Measurements from ENCODE around the gene RNF34.
A peak's percentile ranks its signal among the peaks of the same experiment; 100 is the strongest.

Gene RNF34

GRCh38 chr12:121405211-121405610 lies 5.3 kb downstream of the RNF34 start:
- no peak overlapping the region for H3K27ac ChIP-seq
- no peak overlapping the region for H3K9ac ChIP-seq
- no peak overlapping the region for H3K4me3 ChIP-seq
- peaks cover 34% of the 10 kb centered on the region; the same call in 1 of the 2 replicates for H4K20me1 ChIP-seq
- H3K4me2 ChIP-seq = no peak overlapping the region
- no peaks in the 10 kb centered on the region for H3K27me3 ChIP-seq
- H3K4me1 ChIP-seq = peaks cover 19% of the 10 kb centered on the region
- peaks cover 63% of the 10 kb centered on the region for H3K36me3 ChIP-seq
- no peaks in the 10 kb centered on the region for H3K9me3 ChIP-seq
- no peak for TF ChIP-seq Cebpa-rat (IDR thresholded peaks at IDR 0.05)

- Histone ChIP-seq H3K27ac (no peak overlapping the region), H3K4me2 (no peak overlapping the region), H3K36me3 (peaks cover 64% of the 10 kb centered on the region), H4K20me1 (peaks cover 27% of the 10 kb centered on the region; the same call in 1 of the 2 replicates), H3K9me3 (no peaks in the 10 kb centered on the region), H3K4me3 (no peak overlapping the region), H3K27me3 (no peaks in the 10 kb centered on the region), H3K9ac (no peak overlapping the region), H3K4me1 (peaks cover 7% of the 10 kb centered on the region)
- TF ChIP-seq Cebpa-rat (IDR thresholded peaks at IDR 0.05) = no peak
These were observed 14.0 kb downstream of the RNF34 start for GRCh38 chr12:121413917-121414316.

- no peak overlapping the region for H3K4me3 ChIP-seq
- peaks cover 7% of the 10 kb centered on the region for H3K4me1 ChIP-seq
- H3K36me3 ChIP-seq = peaks cover 90% of the 10 kb centered on the region
- no peak overlapping the region for H3K27ac ChIP-seq
- no peak overlapping the region; the same call in 1 of the 2 replicates for H3K9ac ChIP-seq
- no peak overlapping the region for H3K4me2 ChIP-seq
- no peaks in the 10 kb centered on the region for H3K9me3 ChIP-seq
- no peak for TF ChIP-seq Cebpa-rat (IDR thresholded peaks at IDR 0.05)
- H3K27me3 ChIP-seq = no peaks in the 10 kb centered on the region
- H4K20me1 ChIP-seq = no peaks in the 10 kb centered on the region
These were observed 17.9 kb downstream of the RNF34 start for GRCh38 chr12:121417847-121418246.

GRCh38 chr12:121420109-121420508 lies 20.2 kb downstream of the RNF34 start:
- Histone ChIP-seq H3K36me3 (peaks cover 96% of the 10 kb centered on the region), H3K4me2 (no peak overlapping the region), H3K4me1 (peaks cover 23% of the 10 kb centered on the region), H4K20me1 (peaks cover 8% of the 10 kb centered on the region; the same call in 1 of the 2 replicates), H3K27me3 (no peaks in the 10 kb centered on the region), H3K4me3 (no peak overlapping the region), H3K27ac (no peak overlapping the region), H3K9me3 (no peaks in the 10 kb centered on the region), H3K9ac (no peak overlapping the region)
- TF ChIP-seq Cebpa-rat (IDR thresholded peaks at IDR 0.05) = no peak

- H4K20me1 ChIP-seq = peaks cover 8% of the 10 kb centered on the region; the same call in 1 of the 2 replicates
- no peak overlapping the region for H3K4me2 ChIP-seq
- H3K9ac ChIP-seq = no peak overlapping the region
- H3K4me1 ChIP-seq = peaks cover 42% of the 10 kb centered on the region
- peak overlapping the region; percentile 76; the same call in 1 of the 2 replicates for H3K27ac ChIP-seq
- no peak for TF ChIP-seq Cebpa-rat (IDR thresholded peaks at IDR 0.05)
- H3K9me3 ChIP-seq = no peaks in the 10 kb centered on the region
- H3K4me3 ChIP-seq = no peak overlapping the region
- peaks cover 95% of the 10 kb centered on the region for H3K36me3 ChIP-seq
- H3K27me3 ChIP-seq = no peaks in the 10 kb centered on the region
These were observed 23.3 kb downstream of the RNF34 start for GRCh38 chr12:121423253-121423652.

- peak overlapping the region; percentile 5; the same call in 1 of the 2 replicates for H3K4me2 ChIP-seq
- peak overlapping the region; percentile 76 for H3K27ac ChIP-seq
- peaks cover 95% of the 10 kb centered on the region for H3K36me3 ChIP-seq
These were observed 24.0 kb downstream of the RNF34 start for GRCh38 chr12:121423682-121424623.

GRCh38 chr12:121424624-121424975 lies 24.7 kb downstream of the RNF34 start:
- Histone ChIP-seq H3K36me3 (peaks cover 95% of the 10 kb centered on the region), H3K4me1 (peaks cover 42% of the 10 kb centered on the region), H3K27me3 (no peaks in the 10 kb centered on the region), H3K27ac (peak overlapping the region; percentile 76), H3K9me3 (no peaks in the 10 kb centered on the region), H3K9ac (no peak overlapping the region), H4K20me1 (peaks cover 8% of the 10 kb centered on the region; the same call in 1 of the 2 replicates), H3K4me3 (no peak overlapping the region), H3K4me2 (peak overlapping the region; percentile 45)
- TF ChIP-seq Cebpa-rat (IDR thresholded peaks at IDR 0.05) = no peak

More at GRCh38 chr12:121423682-121424623, 24.0 kb downstream of the RNF34 start:
- no peak for TF ChIP-seq Cebpa-rat (IDR thresholded peaks at IDR 0.05)
- Histone ChIP-seq H3K27me3 (no peaks in the 10 kb centered on the region), H3K4me3 (no peak overlapping the region), H3K4me1 (peaks cover 42% of the 10 kb centered on the region), H3K9ac (no peak overlapping the region), H4K20me1 (peaks cover 8% of the 10 kb centered on the region; the same call in 1 of the 2 replicates), H3K9me3 (no peaks in the 10 kb centered on the region)

GRCh38 chr12:121427556-121428050 lies 27.7 kb downstream of the RNF34 start:
- H3K4me3 ChIP-seq = no peak overlapping the region
- no peaks in the 10 kb centered on the region for H3K27me3 ChIP-seq
- TF ChIP-seq Cebpa-rat (IDR thresholded peaks at IDR 0.05) = no peak
- H4K20me1 ChIP-seq = peaks cover 30% of the 10 kb centered on the region
- no peaks in the 10 kb centered on the region for H3K9me3 ChIP-seq
- peaks cover 95% of the 10 kb centered on the region for H3K36me3 ChIP-seq
- H3K4me2 ChIP-seq = no peak overlapping the region
- H3K4me1 ChIP-seq = peaks cover 44% of the 10 kb centered on the region
- no peak overlapping the region for H3K9ac ChIP-seq
- H3K27ac ChIP-seq = peak overlapping the region; percentile 76

- Histone ChIP-seq H3K9ac (no peak overlapping the region), H3K4me2 (no peak overlapping the region), H3K9me3 (no peaks in the 10 kb centered on the region), H3K27me3 (no peaks in the 10 kb centered on the region), H3K4me1 (peaks cover 53% of the 10 kb centered on the region), H3K4me3 (no peak overlapping the region), H3K27ac (no peak overlapping the region), H3K36me3 (peaks cover 95% of the 10 kb centered on the region), H4K20me1 (peaks cover 35% of the 10 kb centered on the region)
- TF ChIP-seq Cebpa-rat (IDR thresholded peaks at IDR 0.05) = no peak
These were observed 29.0 kb downstream of the RNF34 start for GRCh38 chr12:121428883-121429282.

- H3K27me3 ChIP-seq = no peaks in the 10 kb centered on the region
- TF ChIP-seq Cebpa-rat (IDR thresholded peaks at IDR 0.05) = no peak
These were observed 31.0 kb downstream of the RNF34 start for GRCh38 chr12:121430833-121431415.

More at GRCh38 chr12:121430833-121431415, 31.0 kb downstream of the RNF34 start:
- peaks cover 100% of the 10 kb centered on the region for H3K36me3 ChIP-seq
- peaks cover 48% of the 10 kb centered on the region for H4K20me1 ChIP-seq
- peaks cover 34% of the 10 kb centered on the region for H3K4me1 ChIP-seq
- no peak overlapping the region for H3K27ac ChIP-seq
- no peaks in the 10 kb centered on the region for H3K9me3 ChIP-seq
- H3K4me3 ChIP-seq = no peak overlapping the region
- H3K4me2 ChIP-seq = no peak overlapping the region
- no peak overlapping the region for H3K9ac ChIP-seq

Data from BLaER1 (cell line).